DND-41 (cell line): ENCODE results near the gene PTPN1.

Source experiments
- ATAC-seq: fragments of 200-7000 bp; cut with Tn5 transposase; 3 replicates; pipeline ENCODE4 v1.9.1; 2021; ENCODE audit warnings: low read depth; ENCODE audit not compliant: insufficient read depth
- DNase-seq: peaks from one replicate; pipeline ENCODE4 v3.0.0-alpha.2; 2020
- H2AFZ ChIP-seq: 2 replicates; pipeline ENCODE4 v1.6.0; 2012; ENCODE audit warnings: low read depth, low read length
- H3K27ac ChIP-seq: 2 replicates; pipeline ENCODE4 v1.5.1; 2012; ENCODE audit warnings: low read length, inconsistent platforms
- H3K27me3 ChIP-seq: fragments of 200-600 bp; sonication (generic); 2 replicates; pipeline ENCODE4 v1.6.0; 2012; ENCODE audit warnings: low read length, mild to moderate bottlenecking, inconsistent platforms; ENCODE audit not compliant: insufficient read depth, poor library complexity
- H3K36me3 ChIP-seq: 2 replicates; pipeline ENCODE4 v1.5.1; 2012; ENCODE audit warnings: low read length, inconsistent platforms; ENCODE audit not compliant: insufficient read depth
- H3K4me1 ChIP-seq: 2 replicates; pipeline ENCODE4 v1.5.1; 2012; ENCODE audit warnings: mild to moderate bottlenecking, low read length; ENCODE audit not compliant: insufficient read depth
- H3K4me2 ChIP-seq: 2 replicates; pipeline ENCODE4 v1.6.0; 2012; ENCODE audit warnings: mild to moderate bottlenecking, moderate library complexity, low read length, inconsistent platforms; ENCODE audit not compliant: insufficient read depth
- H3K4me3 ChIP-seq, 2 experiments: fragments of 200-600 bp in 1 of 2; shearing (Covaris generic) in 1 of 2; 2 replicates each; pipeline ENCODE4 v1.5.1; 2012 to 2016; ENCODE audit warnings: inconsistent platforms in 2 of 2, low read length in 2 of 2, mild to moderate bottlenecking in 2 of 2, low read depth in 1 of 2, moderate library complexity in 1 of 2
- H3K79me2 ChIP-seq: 2 replicates; pipeline ENCODE4 v1.6.0; 2012; ENCODE audit warnings: low read length, inconsistent platforms; ENCODE audit not compliant: insufficient read depth
- H3K9ac ChIP-seq: 2 replicates; pipeline ENCODE4 v1.6.0; 2012; ENCODE audit warnings: low read depth, mild to moderate bottlenecking, inconsistent platforms, low read length, moderate library complexity
- H3K9me3 ChIP-seq: 2 replicates; pipeline ENCODE4 v1.5.1; 2012; ENCODE audit warnings: low read length, moderate library complexity, mild to moderate bottlenecking, inconsistent platforms; ENCODE audit not compliant: insufficient read depth, severe bottlenecking
- H4K20me1 ChIP-seq: 2 replicates; pipeline ENCODE4 v1.6.0; 2012; ENCODE audit warnings: low read length; ENCODE audit not compliant: insufficient read depth
- EZH2 ChIP-seq: IDR thresholded peaks from 3 replicates; pipeline ENCODE4 v1.6.1; 2012; ENCODE audit warnings: borderline replicate concordance, low read depth, mild to moderate bottlenecking, moderate library complexity, low read length, inconsistent platforms; ENCODE audit not compliant: severe bottlenecking
- TF ChIP-seq, protein P1 (sequence below): IDR thresholded peaks from 2 replicates; pipeline ENCODE4 v1.5.1; 2012; ENCODE audit warnings: borderline replicate concordance, low read length, moderate library complexity, mild to moderate bottlenecking; ENCODE audit not compliant: poor library complexity, severe bottlenecking; ENCODE audit errors: extremely low read depth

The PTPN1 gene

DNA sequence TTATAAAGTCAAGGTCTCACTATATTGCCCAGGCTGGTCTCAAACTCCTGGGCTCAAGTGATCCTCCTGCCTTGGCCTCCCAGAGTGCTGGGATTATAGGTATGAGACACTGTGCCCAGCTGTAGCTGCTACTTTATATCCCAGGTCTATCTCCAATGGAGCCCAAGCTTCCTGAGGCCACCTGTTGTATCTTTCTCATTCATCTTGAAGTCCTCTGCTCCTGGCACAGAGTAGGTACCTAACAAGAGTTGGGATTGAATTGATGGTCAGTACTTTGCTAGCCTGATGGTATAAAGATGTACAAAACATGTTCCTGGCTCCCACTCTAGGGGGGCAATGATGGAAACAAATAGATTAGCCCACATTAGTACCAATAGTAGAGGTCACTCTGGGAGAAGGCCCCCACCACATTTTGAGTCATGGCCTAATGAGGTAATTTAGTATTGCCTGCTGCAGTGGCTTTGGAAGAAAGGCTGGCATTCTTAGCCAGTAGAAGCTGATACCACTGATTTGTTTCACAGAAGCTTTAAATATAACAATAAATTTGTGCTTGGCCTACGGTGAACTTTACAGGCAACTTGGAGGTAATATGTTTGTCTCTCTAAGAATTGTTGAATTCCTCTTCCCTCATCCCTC lies 5.4 kb downstream of the PTPN1 start:
- Histone ChIP-seq H3K9me3 (no peaks in the 10 kb centered on the region), H3K27me3 (no peaks in the 10 kb centered on the region), H3K79me2 (peaks cover 98% of the 10 kb centered on the region), H3K4me1 (peaks cover 93% of the 10 kb centered on the region), H3K27ac (no peak overlapping the region), H3K4me3 (no peak overlapping the region), H3K9ac (no peak overlapping the region), H2AFZ (no peak overlapping the region), H4K20me1 (peaks cover 78% of the 10 kb centered on the region), H3K36me3 (peaks cover 7% of the 10 kb centered on the region), H3K4me2 (no peak overlapping the region)
- TF ChIP-seq, protein P1, sequence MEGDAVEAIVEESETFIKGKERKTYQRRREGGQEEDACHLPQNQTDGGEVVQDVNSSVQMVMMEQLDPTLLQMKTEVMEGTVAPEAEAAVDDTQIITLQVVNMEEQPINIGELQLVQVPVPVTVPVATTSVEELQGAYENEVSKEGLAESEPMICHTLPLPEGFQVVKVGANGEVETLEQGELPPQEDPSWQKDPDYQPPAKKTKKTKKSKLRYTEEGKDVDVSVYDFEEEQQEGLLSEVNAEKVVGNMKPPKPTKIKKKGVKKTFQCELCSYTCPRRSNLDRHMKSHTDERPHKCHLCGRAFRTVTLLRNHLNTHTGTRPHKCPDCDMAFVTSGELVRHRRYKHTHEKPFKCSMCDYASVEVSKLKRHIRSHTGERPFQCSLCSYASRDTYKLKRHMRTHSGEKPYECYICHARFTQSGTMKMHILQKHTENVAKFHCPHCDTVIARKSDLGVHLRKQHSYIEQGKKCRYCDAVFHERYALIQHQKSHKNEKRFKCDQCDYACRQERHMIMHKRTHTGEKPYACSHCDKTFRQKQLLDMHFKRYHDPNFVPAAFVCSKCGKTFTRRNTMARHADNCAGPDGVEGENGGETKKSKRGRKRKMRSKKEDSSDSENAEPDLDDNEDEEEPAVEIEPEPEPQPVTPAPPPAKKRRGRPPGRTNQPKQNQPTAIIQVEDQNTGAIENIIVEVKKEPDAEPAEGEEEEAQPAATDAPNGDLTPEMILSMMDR, result no peak
- no peak for TF ChIP-seq EZH2
- no peak for DNase-seq
- ATAC-seq, result no peak

DNA sequence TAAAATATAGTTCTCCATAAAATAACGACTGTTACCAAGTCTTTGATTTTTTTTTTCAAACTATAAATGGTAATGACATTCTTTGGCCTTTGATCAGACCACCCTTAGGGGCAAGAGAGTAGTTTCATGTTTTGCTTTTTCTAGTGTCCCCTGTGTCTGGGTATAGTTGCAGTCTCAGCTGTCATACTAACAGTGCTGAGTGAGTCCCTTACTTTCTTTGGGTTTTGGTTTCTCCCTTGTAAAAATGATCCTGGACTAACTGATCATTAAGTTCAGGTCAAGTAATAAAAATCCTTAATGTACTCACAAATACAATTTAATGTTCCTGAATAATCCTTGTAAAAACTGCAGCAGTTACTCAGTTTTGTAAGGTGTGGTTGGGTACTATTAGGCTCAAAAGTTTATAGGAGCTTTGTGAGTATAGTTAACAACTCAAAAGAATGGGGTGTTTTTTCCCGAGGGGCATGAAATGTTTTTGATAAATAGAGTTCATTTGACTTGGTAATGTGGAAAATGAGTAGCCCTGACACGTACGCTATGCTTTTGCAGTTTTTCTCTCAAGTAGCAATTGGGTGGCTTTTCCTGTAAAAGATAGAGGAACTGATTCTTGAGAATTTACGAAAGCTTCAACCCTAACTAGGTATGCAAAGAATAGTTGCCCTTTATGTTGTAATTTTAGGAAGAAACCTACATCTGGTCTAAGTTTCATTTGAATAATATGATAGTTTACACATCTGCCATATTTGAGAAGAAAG lies 6.2 kb downstream of the PTPN1 start:
- TF ChIP-seq EZH2, result no peak
- TF ChIP-seq, protein P1, result no peak
- ATAC-seq (no peak), DNase-seq (no peak)
- H3K27ac ChIP-seq, result no peak overlapping the region
- no peak overlapping the region for H3K4me2 ChIP-seq
- peaks cover 98% of the 10 kb centered on the region for H3K79me2 ChIP-seq
- H3K9ac ChIP-seq, result no peak overlapping the region
- no peaks in the 10 kb centered on the region for H3K27me3 ChIP-seq
- H3K4me1 ChIP-seq, result peaks cover 88% of the 10 kb centered on the region
- H3K4me3 ChIP-seq, result no peak overlapping the region
- no peak overlapping the region for H2AFZ ChIP-seq
- H3K9me3 ChIP-seq, result no peaks in the 10 kb centered on the region
- H3K36me3 ChIP-seq, result peaks cover 9% of the 10 kb centered on the region; the same call in 1 of the 2 replicates
- peaks cover 78% of the 10 kb centered on the region for H4K20me1 ChIP-seq

DNA sequence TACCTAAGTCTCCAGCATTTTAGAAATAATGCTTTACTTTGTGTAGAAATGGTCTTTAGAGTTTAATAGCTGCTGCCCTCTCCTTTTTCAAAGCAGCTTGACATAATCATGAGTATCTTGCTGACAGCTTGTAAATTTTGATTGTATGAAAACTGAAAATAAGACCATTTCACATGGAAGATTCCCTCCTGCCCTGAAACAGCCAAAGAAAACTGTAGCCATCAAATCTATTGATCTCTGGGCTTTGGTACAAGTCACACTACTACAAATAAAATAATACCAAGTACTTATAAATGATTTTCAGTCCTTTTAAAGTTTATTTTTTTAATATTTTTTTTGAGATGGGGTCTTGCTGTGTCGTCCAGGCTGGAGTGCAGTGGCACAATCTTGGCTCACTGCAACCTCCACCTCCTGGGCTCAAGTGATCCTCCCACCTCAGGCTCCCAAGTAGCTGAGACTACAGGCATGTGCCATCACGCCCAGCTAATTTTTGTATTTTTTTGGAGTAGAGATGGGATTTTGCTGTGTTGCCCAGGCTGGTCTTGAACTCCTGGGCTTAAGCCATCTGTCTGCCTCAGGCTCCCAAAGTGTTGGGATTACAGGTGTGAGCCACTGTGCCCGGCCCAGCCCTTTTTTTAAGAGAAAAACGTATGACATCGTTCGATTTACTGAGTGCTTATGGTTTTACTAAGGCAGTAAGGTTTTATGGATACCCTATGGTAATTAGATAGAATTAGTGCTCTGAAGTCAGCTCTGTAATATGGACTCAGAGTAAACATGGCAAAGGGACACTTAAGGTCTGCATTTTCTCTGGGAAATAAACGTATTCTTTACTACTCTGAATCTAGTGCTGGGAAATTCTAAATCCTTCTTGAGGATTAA lies 7.0 kb downstream of the PTPN1 start:
- peak overlapping the region; percentile 14; the same call in 1 of the 2 replicates for H3K4me2 ChIP-seq
- H3K9me3 ChIP-seq, result no peaks in the 10 kb centered on the region
- H3K27ac ChIP-seq, result no peak overlapping the region; the same call in 1 of the 2 replicates
- no peak overlapping the region for H2AFZ ChIP-seq
- H3K79me2 ChIP-seq, result peaks cover 98% of the 10 kb centered on the region
- no peak overlapping the region for H3K4me3 ChIP-seq
- no peak for TF ChIP-seq EZH2
- TF ChIP-seq, protein P1, result no peak
- H3K9ac ChIP-seq, result no peak overlapping the region
- no peak for DNase-seq
- peaks cover 80% of the 10 kb centered on the region for H3K4me1 ChIP-seq
- H3K36me3 ChIP-seq, result peaks cover 9% of the 10 kb centered on the region; the same call in 1 of the 2 replicates
- H4K20me1 ChIP-seq, result peaks cover 78% of the 10 kb centered on the region
- H3K27me3 ChIP-seq, result no peaks in the 10 kb centered on the region
- peak; percentile 17; the same call in 1 of the 3 replicates for ATAC-seq
